GM18867 (cell line): ENCODE measurements around the gene HS2ST1.
"Not testable (repeated sequence)": the region's sequence is repeated elsewhere in the genome, so short reads cannot be mapped to it uniquely, and the experiment has no call there.

Experiments
- ATAC-seq: cut with Tn5 transposase; IDR thresholded peaks from one replicate; pipeline ENCODE4 v1.9.1; 2021; ENCODE audit warnings: mild to moderate bottlenecking, moderate library complexity; ENCODE audit not compliant: unreplicated experiment

Gene HS2ST1

DNA sequence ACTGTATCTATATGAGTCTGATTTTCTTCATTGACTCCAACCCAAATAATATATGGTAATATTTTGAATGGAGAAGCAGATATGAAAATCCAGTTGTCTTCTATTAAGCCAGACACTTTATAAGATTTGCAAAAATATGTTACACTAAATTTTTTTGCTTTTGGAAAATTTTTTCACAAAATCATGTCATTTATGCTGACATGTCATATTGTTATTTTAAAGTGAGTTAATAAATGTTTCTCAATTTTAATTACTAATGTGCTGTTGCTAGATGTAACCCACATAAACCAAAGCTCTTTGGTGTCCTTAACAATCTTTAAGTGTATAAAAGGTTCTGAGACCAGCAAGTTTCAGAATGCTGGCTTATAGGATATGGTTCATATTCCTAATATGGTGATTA is 142.5 kb downstream of the HS2ST1 start:
- no peak for ATAC-seq

DNA sequence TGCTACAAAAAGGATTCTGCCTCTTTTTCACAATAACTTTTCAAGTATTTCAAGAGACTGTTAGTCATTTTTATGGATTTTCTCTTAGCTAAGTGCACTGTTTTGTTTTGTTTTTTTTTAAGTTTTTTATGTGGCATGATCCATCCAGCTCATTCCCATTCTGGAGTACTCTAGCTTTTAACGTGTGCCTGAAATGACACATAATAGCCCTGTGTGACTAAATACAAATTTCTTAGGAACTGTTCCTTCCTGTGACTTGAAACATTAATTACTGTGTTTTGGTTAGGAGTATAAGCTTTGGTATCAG is 143.9 kb downstream of the HS2ST1 start:
- no peak for ATAC-seq

DNA sequence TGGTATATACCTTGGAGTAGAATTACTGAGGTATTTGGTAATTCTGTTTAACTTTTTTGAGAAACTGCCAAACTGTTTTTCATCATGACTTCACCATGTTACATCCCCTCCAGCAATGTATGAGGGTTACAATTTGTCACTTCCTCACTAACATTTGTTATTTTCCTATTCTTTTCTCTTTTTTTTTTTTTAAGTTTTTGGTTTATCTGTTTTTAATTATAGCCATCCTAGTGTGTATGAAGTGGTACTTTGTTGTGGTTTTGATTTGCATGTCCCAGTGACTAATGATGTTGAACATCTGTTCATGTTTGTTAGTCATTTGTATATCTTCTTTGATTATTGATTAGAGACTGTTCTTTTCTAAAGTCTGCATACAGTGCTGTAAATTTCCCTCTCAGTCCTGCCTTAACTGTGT is 147.3 kb downstream of the HS2ST1 start:
- ATAC-seq = peak; percentile 68

DNA sequence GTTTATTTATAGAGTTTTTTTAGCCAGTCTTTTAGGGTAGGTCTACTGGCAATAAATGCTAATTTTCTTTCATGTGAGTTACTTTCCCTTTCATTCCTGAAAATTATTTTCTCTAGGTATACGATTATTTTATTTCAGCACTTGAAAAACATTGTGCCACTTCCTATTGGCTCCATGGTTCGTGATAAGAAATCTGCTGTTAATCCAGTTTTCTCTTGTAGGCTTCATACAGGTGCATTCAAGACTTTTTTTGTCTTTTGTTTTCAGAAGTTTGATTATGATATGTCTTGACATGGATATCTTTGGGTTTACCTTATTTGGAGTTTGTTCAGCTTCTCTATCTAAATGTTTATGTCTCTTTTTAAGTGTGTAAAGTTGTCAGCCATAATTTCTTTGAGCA is 148.3 kb downstream of the HS2ST1 start:
- ATAC-seq = no peak

DNA sequence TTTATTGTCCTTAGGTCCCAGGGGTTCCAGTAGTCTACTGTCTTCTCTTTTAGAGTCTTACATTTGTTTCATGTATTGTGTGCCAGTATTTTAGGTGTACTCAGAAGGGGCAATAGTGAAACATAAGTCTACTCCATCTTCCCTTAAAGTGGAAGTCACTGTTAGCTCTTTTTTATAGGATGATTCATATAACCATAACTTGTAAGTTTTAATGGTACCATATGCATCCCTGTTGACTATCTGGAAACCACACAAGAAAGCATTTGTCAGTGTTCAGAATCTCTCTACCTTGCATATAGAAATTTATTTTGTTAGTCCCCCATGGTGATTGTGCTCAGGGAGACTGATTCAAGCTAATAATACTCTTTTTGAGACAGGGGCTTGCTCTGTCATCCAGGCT is 149.9 kb downstream of the HS2ST1 start:
- ATAC-seq = no peak

DNA sequence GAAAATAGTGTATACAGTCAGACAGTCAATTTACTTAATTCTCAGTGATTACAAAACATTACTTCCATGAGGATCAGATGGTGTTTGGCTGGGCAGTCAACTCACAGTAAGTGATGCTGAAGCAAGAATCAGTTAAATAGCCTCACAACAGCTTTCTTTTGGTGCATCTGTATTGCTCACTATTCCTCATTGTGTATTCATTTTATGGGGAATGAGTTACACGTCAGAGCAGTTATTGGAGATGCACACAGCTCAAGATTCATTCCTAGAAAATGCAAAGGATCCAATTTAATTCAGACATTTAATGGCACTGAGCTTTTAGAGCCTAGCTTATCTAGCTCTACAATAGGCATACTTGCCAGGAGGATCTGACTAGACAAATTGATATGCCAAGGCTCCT is 150.6 kb downstream of the HS2ST1 start:
- no peak for ATAC-seq

DNA sequence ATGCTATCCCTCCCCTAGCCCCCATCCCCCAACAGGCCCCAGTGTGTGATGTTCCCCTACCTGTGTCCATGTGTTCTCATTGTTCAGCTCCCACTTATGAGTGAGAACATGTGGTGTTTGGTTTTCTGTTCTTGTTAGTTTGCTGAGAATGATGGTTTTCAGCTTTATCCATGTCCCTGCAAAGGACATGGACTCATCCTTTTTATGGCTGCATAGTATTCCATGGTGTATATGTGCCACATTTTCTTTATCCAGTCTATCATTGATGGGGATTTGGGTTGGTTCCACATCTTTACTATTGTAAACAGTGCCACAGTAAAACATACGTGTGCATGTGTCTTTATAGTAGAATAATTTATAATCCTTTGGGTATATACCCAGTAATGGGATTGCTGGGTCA is 152.3 kb downstream of the HS2ST1 start:
- not testable (repeated sequence) for ATAC-seq

DNA sequence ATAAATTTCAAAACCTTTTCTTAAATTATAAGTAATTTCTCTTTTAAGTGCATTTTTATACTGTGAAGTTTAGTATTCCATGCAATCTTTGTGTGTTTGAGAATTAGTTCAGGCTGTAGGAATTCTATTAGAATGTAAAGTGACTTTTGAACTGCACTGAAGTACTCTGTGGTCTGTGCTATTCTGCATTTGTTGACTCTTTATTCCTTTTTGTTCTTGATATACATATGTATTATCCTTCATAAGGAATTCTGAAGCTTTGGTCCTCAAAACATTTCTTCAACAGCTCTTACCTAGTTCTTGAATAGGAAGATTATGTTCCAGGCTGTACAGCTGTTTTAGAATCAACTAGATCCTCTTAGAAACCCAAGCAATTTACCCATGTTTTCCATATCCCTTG is 158.0 kb downstream of the HS2ST1 start:
- no peak for ATAC-seq

DNA sequence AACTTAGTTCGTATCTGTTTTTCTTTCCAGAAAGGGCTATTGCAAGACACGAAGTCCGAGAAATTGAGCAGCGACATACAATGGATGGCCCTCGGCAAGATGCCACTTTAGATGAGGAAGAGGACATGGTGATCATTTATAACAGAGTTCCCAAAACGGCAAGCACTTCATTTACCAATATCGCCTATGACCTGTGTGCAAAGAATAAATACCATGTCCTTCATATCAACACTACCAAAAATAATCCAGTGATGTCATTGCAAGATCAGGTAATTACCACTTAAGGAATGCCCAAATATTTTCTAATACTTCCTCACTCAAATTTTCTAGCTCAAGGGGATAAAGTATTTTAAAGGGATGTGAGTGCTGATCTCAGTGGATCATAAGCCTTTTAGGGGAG is 158.5 kb downstream of the HS2ST1 start:
- ATAC-seq = no peak

DNA sequence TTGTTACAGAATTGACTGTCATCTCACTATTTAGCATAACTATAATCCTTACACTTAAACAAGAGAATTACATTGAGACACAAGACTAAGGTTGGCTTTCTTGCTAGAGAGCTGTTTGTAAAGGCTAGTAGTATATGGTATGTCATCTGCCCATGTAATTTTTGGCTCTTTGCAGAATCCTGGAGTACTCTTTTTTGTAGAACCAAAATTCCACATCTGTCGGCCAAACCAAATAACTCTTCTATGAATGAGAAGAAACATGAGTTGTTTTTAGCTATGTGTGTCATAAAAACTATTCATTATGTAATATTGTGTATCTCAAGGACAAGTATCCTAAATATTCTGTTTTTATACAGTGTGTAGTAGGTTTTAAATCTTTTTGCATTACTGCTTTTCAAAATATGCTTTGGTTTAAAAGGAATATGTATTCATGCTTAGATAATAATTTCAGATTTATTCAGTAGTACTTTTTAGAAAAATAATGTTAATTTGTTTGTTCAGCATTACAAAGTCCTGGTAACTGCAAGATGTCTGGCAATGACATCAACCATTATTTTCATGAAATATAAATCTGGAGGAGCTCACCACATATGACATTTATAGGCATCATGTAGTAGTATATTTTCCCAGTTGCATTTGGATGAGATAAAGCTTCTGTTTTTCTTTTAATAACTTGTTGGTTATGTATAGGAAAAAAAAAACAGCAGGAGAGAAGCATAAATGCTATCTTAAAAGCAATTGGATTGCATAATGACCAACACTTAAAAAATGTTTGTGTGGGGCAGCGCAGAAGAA is 159.8 kb downstream of the HS2ST1 start:
- no peak for ATAC-seq

DNA sequence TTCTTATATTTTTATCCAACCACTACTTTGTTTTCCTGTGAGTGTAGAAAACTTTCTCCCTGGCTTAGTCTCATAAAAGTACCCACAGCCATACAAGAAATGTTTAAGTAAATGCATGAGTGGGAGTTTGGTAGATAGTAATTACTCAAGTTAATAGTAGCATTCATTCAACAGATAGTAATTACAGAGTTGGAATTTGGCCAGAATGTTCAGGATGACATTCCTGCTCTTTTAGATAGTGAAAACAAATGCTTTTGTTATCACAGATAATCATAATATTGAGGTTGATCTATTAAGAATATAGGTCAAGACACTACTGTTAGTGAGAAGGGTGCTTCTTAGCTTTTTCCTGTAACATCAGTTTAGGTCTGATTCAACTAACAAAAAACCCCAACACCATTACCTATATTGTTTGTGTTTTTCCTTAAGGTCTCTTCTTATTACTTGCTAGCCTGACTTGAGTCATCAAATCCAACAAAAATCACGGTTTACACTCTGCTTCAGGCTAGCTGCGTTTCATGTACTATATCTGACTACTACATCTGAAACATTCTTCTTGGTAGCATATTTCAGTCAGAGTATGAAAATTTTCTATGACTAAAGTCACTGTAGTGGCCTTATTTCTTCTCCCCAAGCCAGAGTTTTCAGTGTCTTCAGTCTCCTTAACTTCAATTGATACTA is 163.7 kb downstream of the HS2ST1 start:
- ATAC-seq = peak; percentile 51

DNA sequence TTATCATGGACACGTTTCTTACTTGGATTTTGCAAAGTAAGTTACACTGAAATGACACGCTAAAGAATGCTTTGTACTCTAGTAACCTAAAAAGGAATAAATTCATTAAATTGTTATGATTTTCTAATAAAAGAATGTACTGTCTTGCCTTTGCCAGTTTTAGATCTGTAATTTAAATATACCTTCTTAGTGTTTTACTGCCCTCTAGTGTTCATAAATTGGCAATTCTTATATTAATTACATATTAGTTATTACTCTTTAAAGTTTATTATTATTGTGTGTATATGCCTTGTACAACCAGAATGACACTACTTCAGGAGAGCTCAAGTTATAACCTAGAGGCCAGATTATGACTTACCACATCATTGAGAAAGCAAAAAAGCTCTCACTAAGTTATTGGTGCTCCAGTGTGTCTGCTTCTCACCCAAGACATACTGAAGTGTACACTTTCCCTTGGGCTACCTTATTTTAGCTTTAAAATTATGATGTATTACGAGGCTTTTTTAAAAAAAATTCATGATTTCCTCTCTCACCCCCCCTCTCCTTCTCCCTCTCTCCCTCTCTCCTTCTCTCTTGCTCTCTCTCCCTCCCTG is 169.9 kb downstream of the HS2ST1 start:
- peak; percentile 63 for ATAC-seq

DNA sequence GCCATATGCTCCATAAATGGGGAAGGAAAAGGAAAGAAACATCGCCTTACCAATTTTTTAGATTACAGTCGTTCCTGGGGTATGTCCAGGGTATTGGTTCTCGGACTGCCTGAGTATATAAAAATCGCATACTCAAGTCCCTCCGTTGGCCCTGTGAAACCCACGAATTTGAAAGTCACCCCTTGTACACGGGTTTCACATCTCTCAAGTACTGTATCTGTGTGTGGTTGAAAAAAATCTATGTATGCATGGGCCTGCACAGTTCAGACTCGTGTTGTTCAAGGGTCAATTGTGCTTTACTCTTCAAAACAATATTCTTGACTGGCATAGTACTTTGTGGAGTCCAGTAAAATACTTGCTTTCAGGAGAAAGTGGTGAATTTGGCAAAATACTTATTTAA is 171.7 kb downstream of the HS2ST1 start:
- ATAC-seq = no peak

DNA sequence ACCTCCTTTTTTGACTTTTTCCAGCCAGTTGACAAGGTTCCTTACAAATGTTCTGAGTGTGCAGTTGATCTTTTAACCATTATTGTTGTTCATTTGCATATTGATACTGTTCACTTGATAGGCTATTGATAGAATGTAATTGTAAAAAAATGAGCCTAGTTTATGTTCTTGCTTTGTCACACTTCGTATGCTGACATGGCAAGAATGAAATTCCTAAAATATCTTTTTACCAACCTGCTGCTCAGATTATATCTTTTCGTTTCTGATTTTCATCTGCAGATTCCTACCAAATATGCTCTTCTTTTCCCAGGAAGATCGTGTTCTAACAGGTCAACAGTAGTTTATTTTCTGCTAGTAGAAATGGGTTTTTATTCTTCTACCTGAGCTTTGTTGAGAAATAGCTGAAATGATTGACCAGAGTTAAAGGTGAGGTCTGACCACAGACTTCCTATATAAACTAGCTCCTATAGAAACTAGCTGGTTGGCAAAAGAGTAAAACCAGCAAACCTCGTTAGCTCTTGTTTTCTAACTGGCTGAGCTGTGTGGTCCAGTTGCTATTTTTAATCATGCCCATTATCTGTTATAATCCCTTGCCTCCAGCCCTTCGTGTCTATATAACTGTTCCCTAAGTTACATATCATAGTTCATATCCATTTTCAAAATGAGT is 174.8 kb downstream of the HS2ST1 start:
- no peak for ATAC-seq

DNA sequence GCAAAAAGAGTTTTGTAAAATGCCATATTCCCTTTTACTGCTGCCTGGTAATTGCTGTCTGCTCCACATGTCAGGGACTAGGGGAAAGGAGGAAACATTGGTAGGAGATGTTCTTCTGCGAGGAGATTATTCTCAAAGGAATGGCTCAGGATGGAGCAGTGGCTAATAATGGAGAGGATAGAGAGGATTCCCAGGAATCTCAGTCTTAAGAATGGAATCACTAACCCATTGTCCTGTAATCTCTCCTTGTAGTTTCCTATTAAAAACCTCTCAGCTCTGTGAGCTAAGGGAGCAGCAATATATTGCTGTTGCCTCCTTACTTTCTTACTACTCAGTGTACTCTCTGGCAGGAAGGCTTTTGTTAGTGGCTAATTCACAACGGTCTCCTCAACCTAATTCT is 175.4 kb downstream of the HS2ST1 start:
- no peak for ATAC-seq

DNA sequence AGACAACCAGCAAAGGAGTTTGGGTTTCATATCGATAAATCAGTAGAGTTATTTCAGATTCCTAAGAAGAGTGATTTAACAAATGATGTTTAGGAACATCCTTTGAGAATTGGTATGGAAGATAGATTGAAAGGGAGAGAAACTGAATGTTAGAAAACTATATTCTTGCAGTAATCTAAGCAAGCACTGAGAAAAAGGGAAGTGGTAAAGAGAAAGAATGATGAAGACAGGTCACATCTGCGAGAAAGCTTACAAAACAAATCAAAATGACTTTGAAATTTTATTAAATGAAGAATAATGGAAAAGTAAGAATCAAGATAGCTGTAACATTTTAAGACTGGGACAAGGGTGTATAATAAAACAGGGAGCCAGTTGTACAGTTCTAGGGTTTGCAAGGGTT is 177.0 kb downstream of the HS2ST1 start:
- ATAC-seq = no peak

DNA sequence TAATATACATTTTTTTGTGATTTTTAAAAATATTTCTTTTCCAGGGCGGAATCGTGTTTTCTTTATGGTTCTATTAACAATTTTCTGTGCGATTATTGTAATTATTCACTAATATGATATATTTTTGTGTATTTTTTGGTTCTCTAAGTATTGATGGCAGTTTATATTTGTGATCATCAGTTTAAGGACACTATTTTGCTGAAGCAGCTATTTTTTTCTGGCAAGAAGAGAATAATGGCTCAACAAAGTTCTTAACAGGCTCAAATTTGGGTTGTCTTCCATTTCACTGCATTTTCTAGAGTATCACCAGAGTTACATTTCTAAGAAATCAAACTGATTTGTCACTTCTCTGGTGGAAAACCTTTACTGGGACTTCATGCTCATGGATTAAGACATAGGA is 178.4 kb downstream of the HS2ST1 start:
- ATAC-seq = no peak

DNA sequence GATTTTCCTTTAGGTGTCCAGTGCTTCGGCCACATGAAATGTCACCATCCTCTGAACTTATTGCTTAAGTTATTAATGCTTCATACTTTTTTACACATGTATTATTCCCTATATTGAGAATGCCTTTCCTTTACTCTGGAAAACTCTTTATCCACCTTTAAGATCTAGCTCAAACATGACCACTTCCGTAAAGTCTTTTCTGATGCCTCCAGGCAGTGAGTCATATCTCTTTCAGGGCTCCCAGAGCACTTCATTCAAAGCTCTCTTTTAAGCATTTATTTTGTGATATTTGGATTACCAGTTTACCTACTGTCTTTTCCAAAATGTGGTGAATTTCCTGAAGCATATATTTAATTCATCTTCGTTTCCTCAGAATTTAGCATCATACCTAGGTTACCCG is 178.9 kb downstream of the HS2ST1 start:
- no peak for ATAC-seq

DNA sequence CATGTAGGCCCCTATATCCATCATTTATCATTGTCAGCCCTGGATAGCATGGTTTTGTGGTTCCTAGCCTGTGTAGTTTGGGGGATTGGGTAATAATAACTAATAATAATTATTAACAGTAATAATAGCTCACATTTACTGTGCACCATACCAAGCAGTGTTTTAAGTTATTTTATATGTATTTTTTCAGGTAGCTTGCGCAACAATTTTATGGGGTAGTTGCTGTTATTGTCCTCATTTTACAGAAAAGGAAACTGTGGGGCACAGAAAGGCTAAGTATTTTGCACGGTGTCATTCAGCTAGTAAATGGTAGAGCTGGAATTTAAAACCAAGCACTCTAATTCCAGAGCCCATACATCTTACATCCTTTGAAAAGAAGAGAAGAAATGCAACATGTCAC is 179.8 kb downstream of the HS2ST1 start:
- ATAC-seq = no peak

DNA sequence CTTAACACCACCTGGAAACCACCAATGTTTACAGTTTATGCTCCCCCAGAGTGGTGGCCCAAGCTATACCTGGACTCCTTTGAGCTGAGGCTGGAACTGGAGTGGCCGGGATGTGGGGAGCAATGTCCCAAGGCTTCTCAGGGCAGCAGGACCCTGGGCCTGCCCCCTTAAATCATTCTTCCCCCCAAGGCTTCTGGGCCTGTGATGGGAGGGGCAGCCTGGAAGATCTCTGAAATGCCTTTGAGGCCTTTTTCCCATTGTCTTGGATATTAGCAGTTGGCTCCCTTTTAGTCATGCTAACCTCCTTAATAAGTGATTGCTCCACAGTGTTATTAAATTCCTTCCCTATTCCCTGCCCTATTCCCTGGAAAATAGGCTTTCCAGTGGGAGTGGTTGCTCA is 185.8 kb downstream of the HS2ST1 start:
- ATAC-seq = no peak

DNA sequence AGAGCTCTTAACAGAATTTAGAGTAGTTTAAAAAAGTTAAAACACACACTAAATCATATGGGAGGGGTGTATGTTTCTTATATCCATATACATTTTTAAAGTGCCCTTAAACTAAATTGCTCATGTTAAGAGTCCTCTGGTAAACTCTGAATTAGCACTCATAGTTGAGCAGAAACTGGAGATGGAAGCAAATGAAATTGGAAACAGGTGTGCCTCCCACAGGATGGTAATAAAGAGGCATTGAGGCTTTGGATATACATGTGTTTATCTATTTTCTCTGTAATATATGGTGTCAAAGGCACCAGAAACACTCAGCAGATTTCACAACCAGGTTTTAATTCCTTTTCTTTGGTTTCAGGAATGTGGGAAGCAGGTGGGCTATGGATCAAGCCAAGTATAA is 188.6 kb downstream of the HS2ST1 start:
- ATAC-seq = no peak

DNA sequence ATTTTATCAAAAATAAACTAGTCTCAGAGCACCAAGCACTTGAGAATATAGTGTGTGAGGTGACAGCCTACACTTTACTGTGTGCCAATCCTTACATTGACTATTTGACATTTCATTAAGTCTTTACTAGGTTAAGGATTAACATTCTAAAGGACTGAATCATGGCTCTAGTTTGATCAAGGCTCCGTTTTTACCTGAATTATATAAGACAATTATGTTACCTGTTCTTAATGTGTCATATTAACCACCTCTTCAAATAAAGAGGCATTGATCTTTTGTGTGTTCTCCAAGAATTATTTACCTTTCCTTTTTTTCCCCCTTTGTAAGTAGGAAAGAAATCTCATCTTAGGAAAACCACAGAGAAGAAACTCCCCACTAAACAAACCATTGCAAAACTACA is 189.7 kb downstream of the HS2ST1 start:
- ATAC-seq = no peak
